K562 (cell line): Measurements from ENCODE around the gene INPPL1. TPM values are rescaled to one million over a fixed set of nuclear protein-coding genes. Genes with fewer than 3 reads are reported as not detected.

Experiments
- CBX1 ChIP-seq: sonication (generic); IDR thresholded peaks from 2 replicates; pipeline ENCODE4 v1.6.1; 2016; ENCODE audit warnings: antibody characterized with exemption, low read depth, mild to moderate bottlenecking
- E2F8 ChIP-seq: fragments of 450-650 bp; IDR thresholded peaks from 2 replicates; pipeline ENCODE4 v1.7.1; 2018; ENCODE audit warnings: mild to moderate bottlenecking, low read depth; ENCODE audit not compliant: partially characterized antibody
- JUND ChIP-seq, 2 experiments: IDR thresholded peaks; 2 replicates in 1 of 2; 3 replicates in 1 of 2; pipeline ENCODE4 v1.6.1; 2011; ENCODE audit warnings: borderline replicate concordance in 2 of 2, low read depth in 2 of 2, low read length in 2 of 2, improper control_type of control experiment in 1 of 2, missing biosample characterization in 1 of 2, missing genetic modification characterization in 1 of 2, missing genetic modification reagents in 1 of 2
- TCF3 ChIP-seq: sonication (generic); formaldehyde crosslinking; IDR thresholded peaks from 2 replicates; pipeline ENCODE4 v1.4.0; 2020; ENCODE audit warnings: mild to moderate bottlenecking, missing genetic modification reagents
- U2AF1 ChIP-seq: fragments of 200-400 bp; formaldehyde crosslinking; optimal IDR thresholded peaks from 2 replicates; pipeline ENCODE3; 2017; ENCODE audit warnings: mild to moderate bottlenecking, low read depth, low read length, moderate library complexity
- ZNF77 ChIP-seq: fragments of 250-450 bp; sonication (Bioruptor Pico); IDR thresholded peaks from 2 replicates; pipeline ENCODE4 v1.5.0; 2020
- polyA plus RNA-seq, 8 experiments: library from polyadenylated mRNA; depleted of rRNA in 4 of 8; stranded (reverse) in 5 of 8; unstranded in 3 of 8; fragments of >200 nt; fragmentation: Nextera tagmentation in 2 of 8; fragmentation: Illumina TruSeq in 1 of 8; extraction: Ambion mirVana in 2 of 8; extraction: Trizol in 1 of 8; gene quantifications; 2 replicates each; pipeline versions ENCODE4 v1.2.1 to v1.2.3, GENCODE V29; 2011 to 2014; ENCODE audit warnings: inconsistent platforms in 1 of 8, missing spikeins in 1 of 8
- total RNA-seq, 7 experiments: library from RNA; depleted of rRNA in 6 of 7; stranded (reverse); fragments of >200 nt in 6 of 7; fragmentation: Illumina TruSeq in 2 of 7; extraction: Trizol in 2 of 7; gene quantifications; 2 replicates each; pipeline versions ENCODE4 v1.2.1 to v1.2.3, GENCODE V29; 2011 to 2021; ENCODE audit warnings: low replicate concordance in 1 of 7
- TF ChIP-seq, protein P1 (sequence below): sonication (generic); formaldehyde crosslinking; IDR thresholded peaks from 2 replicates; pipeline ENCODE4 v1.8.0; 2022; ENCODE audit warnings: missing genetic modification reagents, mild to moderate bottlenecking, moderate library complexity, borderline replicate concordance

INPPL1 gene
- total and polyA plus RNA-seq, 9 of the 15 experiments (the other 6 are each of a cell fraction or from before 2014, with no cell fraction given) = 0.55 to 137 (median 61.6) TPM

DNA sequence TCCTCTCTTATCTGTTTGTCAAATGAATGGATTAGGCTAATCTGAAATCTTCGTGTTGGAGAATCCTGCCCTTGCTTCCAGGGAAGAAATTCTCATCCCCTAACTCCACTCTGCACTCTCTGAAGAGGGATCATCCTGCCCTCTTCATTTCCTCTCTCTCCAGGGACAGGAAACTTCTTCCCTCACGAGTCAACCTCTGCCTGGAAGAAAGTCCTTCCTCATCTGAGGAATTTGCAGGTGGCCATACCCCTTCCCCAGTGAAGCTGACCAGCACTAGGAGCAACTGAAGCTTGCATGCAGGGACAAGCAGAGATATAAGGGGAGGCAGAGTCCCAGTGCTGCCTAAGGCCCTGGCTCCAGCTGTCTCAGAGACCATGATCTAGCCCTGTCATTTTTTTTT is 23.0 kb downstream of the INPPL1 start (continued):
- TF ChIP-seq JUND (IDR thresholded peaks at IDR 0.05; ENCODE audit: borderline replicate concordance, low read depth, low read length) (no peak), JUND (tag; IDR thresholded peaks at IDR 0.05; ENCODE audit: borderline replicate concordance, low read depth, low read length) (no peak), ZNF77 (no peak), E2F8 (no peak), CBX1 (no peak), TCF3 (CRISPR knock-in tag) (no peak), U2AF1 (no peak)
- TF ChIP-seq, protein P1, sequence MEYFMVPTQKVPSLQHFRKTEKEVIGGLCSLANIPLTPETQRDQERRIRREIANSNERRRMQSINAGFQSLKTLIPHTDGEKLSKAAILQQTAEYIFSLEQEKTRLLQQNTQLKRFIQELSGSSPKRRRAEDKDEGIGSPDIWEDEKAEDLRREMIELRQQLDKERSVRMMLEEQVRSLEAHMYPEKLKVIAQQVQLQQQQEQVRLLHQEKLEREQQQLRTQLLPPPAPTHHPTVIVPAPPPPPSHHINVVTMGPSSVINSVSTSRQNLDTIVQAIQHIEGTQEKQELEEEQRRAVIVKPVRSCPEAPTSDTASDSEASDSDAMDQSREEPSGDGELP (CRISPR knock-in tag) = no peak
